ENCODE data around the gene VPS45.
"Not testable (repeated sequence)": the region's sequence is repeated elsewhere in the genome, so short reads cannot be mapped to it uniquely, and the experiment has no call there.

Gene VPS45

DNA sequence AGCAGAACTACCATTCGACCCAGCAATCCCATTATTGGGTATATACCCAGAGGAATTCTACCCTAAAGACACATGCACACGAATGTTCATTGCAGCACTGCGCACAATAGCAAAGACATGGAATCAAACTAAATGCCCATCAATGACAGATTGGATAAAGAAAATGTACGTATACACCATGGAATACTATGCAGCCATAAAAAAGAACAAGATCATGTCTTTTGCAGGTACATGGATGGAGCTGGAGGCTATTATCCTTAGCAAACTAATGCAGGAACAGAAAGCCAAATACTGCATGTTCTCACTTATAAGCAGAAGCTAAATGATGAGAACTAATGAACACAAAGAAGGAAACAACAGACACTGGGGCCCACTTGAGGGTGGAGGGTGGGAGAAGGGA lies 12.1 kb upstream of the VPS45 start:
- H3K4me3 ChIP-seq (ENCODE audit: low read length); H3K9me3 ChIP-seq (ENCODE audit: control insufficient read depth, low read length); H3K27me3 ChIP-seq (ENCODE audit: control insufficient read depth, insufficient read depth, low read length); H3K36me3 ChIP-seq (ENCODE audit: control insufficient read depth, insufficient read depth, low read length); H3K4me1 ChIP-seq (ENCODE audit: control insufficient read depth, insufficient read depth, low read length); H3K9ac ChIP-seq (ENCODE audit: low read length): not testable (repeated sequence)

DNA sequence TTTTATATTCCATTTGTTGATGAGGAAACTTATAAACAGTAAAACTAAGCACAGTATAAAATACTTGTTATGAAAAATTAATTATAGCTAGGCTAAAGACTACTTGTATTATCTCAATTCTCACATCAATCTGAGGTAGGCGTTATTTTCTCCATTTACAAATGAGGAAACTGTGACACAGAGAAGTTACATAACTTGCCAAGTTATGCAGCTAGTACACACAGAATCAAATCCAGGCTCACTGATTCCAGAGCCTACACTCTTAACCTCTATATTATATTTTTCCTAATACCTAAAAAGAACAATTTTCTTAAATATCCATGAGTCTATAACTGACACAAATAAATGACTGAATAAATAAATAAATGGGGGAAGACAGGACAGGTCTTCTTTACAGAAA lies 11.2 kb upstream of the VPS45 start:
- H3K36me3 ChIP-seq (ENCODE audit: control insufficient read depth, insufficient read depth, low read length), result no peaks in the 10 kb centered on the region
- H3K4me1 ChIP-seq (ENCODE audit: control insufficient read depth, insufficient read depth, low read length), result peaks cover 9% of the 10 kb centered on the region

DNA sequence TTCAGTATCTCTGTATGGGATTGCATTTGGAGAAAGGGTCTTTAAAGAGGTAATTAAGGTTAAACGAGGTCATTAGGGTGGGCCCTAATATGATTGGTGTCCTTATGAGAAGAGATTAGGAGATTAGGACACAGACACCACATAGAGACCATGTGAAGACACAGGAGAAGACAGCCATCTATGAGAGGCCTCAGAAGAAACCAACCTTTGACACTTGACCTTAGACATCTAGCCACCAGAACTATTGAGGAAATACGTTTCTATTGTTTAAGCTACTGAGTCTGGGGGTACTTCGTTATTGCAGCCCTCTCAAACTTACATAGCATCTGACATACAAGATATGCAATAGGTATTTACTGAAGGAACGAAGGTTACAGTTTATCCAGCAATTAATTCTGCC lies 7.3 kb upstream of the VPS45 start:
- Histone ChIP-seq H3K4me1 (ENCODE audit: control insufficient read depth, insufficient read depth, low read length) (peaks cover 14% of the 10 kb centered on the region), H3K36me3 (ENCODE audit: control insufficient read depth, insufficient read depth, low read length) (no peaks in the 10 kb centered on the region), H3K27me3 (ENCODE audit: control insufficient read depth, insufficient read depth, low read length) (no peaks in the 10 kb centered on the region), H3K9me3 (ENCODE audit: control insufficient read depth, low read length) (no peaks in the 10 kb centered on the region), H3K4me3 (ENCODE audit: low read length) (no peak overlapping the region), H3K9ac (ENCODE audit: low read length) (no peak overlapping the region)

More for the DNA sequence above, 11.2 kb upstream of the VPS45 start:
- Histone ChIP-seq H3K9ac (ENCODE audit: low read length) (no peak overlapping the region), H3K4me3 (ENCODE audit: low read length) (no peak overlapping the region), H3K27me3 (ENCODE audit: control insufficient read depth, insufficient read depth, low read length) (no peaks in the 10 kb centered on the region), H3K9me3 (ENCODE audit: control insufficient read depth, low read length) (no peaks in the 10 kb centered on the region)

DNA sequence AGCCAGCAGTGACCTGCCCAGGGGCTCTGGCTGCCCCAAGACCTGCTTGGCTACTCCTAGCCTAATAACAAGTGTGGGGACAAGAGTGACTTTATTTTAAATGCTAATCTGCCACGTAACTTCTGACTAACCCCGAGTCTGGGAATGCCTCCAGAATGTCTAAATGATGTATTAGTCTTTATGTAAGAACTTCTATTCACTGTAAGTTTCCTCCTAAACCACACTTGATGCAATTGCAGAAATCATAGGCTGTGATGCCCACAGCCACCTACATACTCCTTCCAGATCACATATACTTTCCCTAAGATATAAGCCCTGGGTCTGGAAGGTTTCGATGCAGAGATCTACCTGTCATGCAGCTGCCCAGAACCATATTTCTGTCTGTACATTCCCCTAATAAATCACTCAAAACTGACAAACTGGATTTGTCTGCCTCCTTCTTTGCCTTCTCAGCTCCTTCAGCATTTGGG lies 5.9 kb upstream of the VPS45 start:
- Histone ChIP-seq H3K36me3 (ENCODE audit: control insufficient read depth, insufficient read depth, low read length) (no peaks in the 10 kb centered on the region), H3K9ac (ENCODE audit: low read length) (no peak overlapping the region), H3K4me1 (ENCODE audit: control insufficient read depth, insufficient read depth, low read length) (peaks cover 19% of the 10 kb centered on the region)

DNA sequence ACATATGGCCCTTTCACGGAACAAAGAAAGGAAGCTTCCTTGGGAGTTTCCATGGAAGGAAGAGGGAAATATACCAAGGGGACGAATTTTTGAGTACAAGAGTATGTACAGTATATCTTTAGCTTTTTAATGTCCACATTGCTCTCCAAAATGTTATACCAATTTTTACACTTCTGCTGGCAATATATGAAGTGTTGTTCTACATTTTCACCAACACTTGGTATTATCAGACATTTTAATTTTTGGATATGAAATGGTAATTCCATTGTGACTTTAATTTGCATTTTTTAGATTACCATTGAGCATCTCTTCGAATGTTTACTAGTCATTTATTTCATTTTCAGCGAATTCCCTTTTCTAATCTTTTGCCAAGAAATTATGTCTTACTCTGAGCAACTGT lies 5.5 kb upstream of the VPS45 start:
- H3K9ac ChIP-seq (ENCODE audit: low read length), result no peak overlapping the region
- H3K4me1 ChIP-seq (ENCODE audit: control insufficient read depth, insufficient read depth, low read length), result peaks cover 19% of the 10 kb centered on the region
- no peaks in the 10 kb centered on the region for H3K27me3 ChIP-seq (ENCODE audit: control insufficient read depth, insufficient read depth, low read length)
- no peaks in the 10 kb centered on the region for H3K9me3 ChIP-seq (ENCODE audit: control insufficient read depth, low read length)
- no peak overlapping the region for H3K4me3 ChIP-seq (ENCODE audit: low read length)
- no peaks in the 10 kb centered on the region for H3K36me3 ChIP-seq (ENCODE audit: control insufficient read depth, insufficient read depth, low read length)

More for the DNA sequence above, 5.9 kb upstream of the VPS45 start:
- no peak overlapping the region for H3K4me3 ChIP-seq (ENCODE audit: low read length)
- no peaks in the 10 kb centered on the region for H3K9me3 ChIP-seq (ENCODE audit: control insufficient read depth, low read length)
- no peaks in the 10 kb centered on the region for H3K27me3 ChIP-seq (ENCODE audit: control insufficient read depth, insufficient read depth, low read length)

DNA sequence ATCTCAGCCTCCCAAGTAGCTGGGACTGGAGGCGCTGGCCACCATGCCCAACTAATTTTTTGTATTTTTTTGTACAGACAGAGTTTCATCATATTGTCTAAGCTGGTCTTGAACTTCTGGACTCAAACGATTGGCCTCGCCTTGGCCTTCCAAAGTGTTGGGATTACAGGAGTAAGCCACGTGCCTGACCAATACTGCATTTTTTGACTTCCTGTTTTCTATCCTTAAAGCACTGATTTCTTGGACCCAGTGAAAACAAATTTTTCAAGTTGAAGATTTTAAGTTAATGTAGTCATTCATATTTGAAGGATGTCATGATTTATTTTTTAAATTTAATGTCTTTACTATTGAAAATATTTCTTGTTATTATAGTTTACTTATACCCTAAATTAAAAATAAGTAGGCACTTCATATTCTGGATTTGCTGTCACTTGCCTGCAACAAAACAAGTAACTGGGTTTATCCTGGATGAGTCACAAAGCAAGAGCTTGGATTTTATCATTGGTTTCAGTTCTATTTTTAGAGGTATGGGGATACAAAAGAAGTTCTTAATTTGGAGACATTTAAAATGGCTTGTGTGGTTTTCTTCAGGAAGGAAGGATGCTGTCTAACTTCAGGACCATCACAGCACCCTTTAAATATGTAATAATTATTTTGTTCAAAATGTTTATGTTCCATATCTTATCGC lies 2.2 kb upstream of the VPS45 start:
- Histone ChIP-seq H3K4me3 (ENCODE audit: low read length) (no peak overlapping the region), H3K9ac (ENCODE audit: low read length) (no peak overlapping the region), H3K4me1 (ENCODE audit: control insufficient read depth, insufficient read depth, low read length) (peaks cover 17% of the 10 kb centered on the region), H3K36me3 (ENCODE audit: control insufficient read depth, insufficient read depth, low read length) (peaks cover 6% of the 10 kb centered on the region), H3K9me3 (ENCODE audit: control insufficient read depth, low read length) (no peaks in the 10 kb centered on the region), H3K27me3 (ENCODE audit: control insufficient read depth, insufficient read depth, low read length) (no peaks in the 10 kb centered on the region)

DNA sequence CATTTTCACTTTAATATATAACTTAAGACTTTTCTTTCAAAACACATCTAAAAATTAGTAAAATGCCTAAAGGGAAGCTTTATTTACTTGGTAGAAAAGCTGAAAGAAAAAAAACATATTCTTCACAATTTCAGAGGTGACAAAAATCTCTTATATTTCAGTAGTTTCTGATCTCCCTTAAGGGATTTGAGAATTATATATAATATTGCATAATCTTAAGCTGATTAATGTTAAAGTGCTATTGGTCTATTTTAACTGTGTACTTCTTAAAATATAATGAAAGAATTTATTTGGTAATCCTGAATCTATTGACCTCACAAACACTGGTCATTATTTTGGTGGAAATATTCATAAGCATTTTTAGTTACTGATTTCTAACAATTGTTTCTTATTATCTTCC lies 1.2 kb upstream of the VPS45 start:
- peak overlapping the region; percentile 83 for H3K4me3 ChIP-seq (ENCODE audit: low read length)
- H3K4me1 ChIP-seq (ENCODE audit: control insufficient read depth, insufficient read depth, low read length), result peaks cover 11% of the 10 kb centered on the region
- no peaks in the 10 kb centered on the region for H3K9me3 ChIP-seq (ENCODE audit: control insufficient read depth, low read length)
- no peaks in the 10 kb centered on the region for H3K27me3 ChIP-seq (ENCODE audit: control insufficient read depth, insufficient read depth, low read length)
- peak overlapping the region; percentile 85 for H3K9ac ChIP-seq (ENCODE audit: low read length)
- peaks cover 6% of the 10 kb centered on the region for H3K36me3 ChIP-seq (ENCODE audit: control insufficient read depth, insufficient read depth, low read length)

DNA sequence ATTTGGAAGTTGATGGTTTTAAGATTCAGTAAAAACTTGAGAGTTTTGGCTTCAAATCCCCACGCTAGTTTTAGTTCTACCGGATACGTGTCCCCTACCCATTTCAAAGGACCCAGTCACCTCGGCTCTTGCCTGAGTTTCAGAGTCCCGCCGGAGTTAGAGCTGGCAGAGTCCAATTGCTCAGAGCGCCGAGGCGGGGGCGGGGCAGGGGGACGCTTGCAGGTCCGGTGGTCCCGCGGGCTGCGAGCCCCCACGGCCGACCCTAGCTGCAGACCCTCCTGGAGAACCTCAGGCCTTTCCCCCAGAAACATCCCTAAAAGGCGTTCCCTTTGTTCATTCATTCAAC lies 765 bp upstream of the VPS45 start:
- Histone ChIP-seq H3K4me3 (ENCODE audit: low read length) (peak overlapping the region; percentile 83), H3K27me3 (ENCODE audit: control insufficient read depth, insufficient read depth, low read length) (no peaks in the 10 kb centered on the region), H3K36me3 (ENCODE audit: control insufficient read depth, insufficient read depth, low read length) (peaks cover 6% of the 10 kb centered on the region), H3K9me3 (ENCODE audit: control insufficient read depth, low read length) (no peaks in the 10 kb centered on the region), H3K9ac (ENCODE audit: low read length) (peak overlapping the region; percentile 85), H3K4me1 (ENCODE audit: control insufficient read depth, insufficient read depth, low read length) (peaks cover 8% of the 10 kb centered on the region)

DNA sequence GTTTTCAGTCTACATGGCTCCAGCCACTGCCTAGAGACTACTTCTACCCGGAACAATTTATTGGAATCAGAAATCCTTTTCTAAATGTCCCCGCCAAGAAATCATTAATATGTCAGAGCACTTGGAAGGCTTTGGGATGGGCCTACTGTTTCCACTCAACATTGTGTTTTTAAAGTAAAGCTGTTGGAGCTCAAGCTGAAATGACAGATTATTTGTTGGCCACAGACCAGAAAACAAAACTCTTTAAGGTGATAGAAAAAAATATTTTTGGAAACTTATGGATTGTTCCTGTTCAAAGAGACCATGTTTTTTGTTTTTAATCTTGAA lies 496 bp downstream of the VPS45 start:
- no peaks in the 10 kb centered on the region for H3K27me3 ChIP-seq (ENCODE audit: control insufficient read depth, insufficient read depth, low read length)
- peak overlapping the region; percentile 85 for H3K9ac ChIP-seq (ENCODE audit: low read length)
- H3K4me3 ChIP-seq (ENCODE audit: low read length), result peak overlapping the region; percentile 83
- peaks cover 6% of the 10 kb centered on the region for H3K36me3 ChIP-seq (ENCODE audit: control insufficient read depth, insufficient read depth, low read length)
- H3K9me3 ChIP-seq (ENCODE audit: control insufficient read depth, low read length), result no peaks in the 10 kb centered on the region
- H3K4me1 ChIP-seq (ENCODE audit: control insufficient read depth, insufficient read depth, low read length), result peaks cover 6% of the 10 kb centered on the region

DNA sequence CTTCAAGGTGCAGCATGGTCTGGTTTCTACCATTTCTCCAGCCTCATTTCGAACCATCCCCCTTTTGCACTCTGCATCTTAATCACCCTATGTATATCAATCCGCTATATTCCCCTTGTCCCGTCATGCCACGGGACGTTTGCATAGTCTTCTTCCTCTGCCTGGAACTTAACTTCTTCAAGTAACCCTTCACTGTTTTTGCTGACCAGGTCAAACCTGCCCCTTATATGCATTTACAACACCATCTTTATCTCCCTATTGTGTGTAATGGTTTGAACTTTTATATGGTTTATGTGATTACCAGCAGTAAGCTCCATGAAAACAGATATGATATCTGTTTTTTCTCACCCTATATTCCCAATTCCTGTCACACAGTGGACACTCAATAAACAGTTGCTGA lies 2.3 kb downstream of the VPS45 start:
- no peak overlapping the region for H3K4me3 ChIP-seq (ENCODE audit: low read length)
- peaks cover 6% of the 10 kb centered on the region for H3K36me3 ChIP-seq (ENCODE audit: control insufficient read depth, insufficient read depth, low read length)
- no peak overlapping the region for H3K9ac ChIP-seq (ENCODE audit: low read length)
- no peaks in the 10 kb centered on the region for H3K27me3 ChIP-seq (ENCODE audit: control insufficient read depth, insufficient read depth, low read length)
- H3K4me1 ChIP-seq (ENCODE audit: control insufficient read depth, insufficient read depth, low read length), result peaks cover 6% of the 10 kb centered on the region
- H3K9me3 ChIP-seq (ENCODE audit: control insufficient read depth, low read length), result no peaks in the 10 kb centered on the region

DNA sequence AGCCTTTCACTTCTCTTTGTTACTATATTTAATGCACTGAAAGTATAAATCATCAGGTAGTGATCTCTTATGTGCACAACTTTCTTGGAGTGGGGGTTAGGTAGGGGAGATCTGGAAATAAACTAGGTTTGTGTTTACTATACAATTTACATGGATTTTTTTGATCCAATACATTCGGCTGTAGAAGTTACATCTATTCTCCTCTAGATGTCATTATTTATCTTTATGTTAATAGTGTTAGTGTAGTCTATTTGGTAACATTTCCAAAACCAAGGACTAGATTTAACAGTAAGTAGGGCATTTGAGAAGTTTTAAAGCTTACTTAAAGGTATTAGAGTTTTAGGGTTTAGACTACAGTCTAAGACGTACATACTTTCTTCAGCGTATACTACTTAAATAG lies 5.4 kb downstream of the VPS45 start:
- H3K4me1 ChIP-seq (ENCODE audit: control insufficient read depth, insufficient read depth, low read length), result no peaks in the 10 kb centered on the region

DNA sequence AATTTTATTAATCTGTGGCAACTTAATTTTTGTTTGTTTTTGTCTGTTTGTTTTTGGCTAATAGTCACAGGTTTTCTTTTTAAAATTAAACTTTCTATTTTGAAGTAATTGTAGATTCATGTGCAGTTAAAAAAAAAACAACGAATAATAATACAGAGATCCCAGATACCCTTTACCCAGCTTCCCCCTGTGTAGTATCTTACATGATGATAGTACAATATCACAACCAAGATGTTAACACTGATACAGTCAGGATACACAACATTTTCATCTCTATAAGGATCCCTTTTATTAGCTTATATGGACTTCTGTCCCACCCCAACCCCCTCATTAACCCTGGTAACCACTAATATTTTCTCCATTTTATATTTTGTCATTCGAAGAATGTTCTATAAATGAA lies 5.9 kb downstream of the VPS45 start:
- H3K4me1 ChIP-seq (ENCODE audit: control insufficient read depth, insufficient read depth, low read length), result no peaks in the 10 kb centered on the region
- peaks cover 6% of the 10 kb centered on the region for H3K36me3 ChIP-seq (ENCODE audit: control insufficient read depth, insufficient read depth, low read length)
- no peak overlapping the region for H3K9ac ChIP-seq (ENCODE audit: low read length)
- no peak overlapping the region for H3K4me3 ChIP-seq (ENCODE audit: low read length)
- no peaks in the 10 kb centered on the region for H3K9me3 ChIP-seq (ENCODE audit: control insufficient read depth, low read length)
- H3K27me3 ChIP-seq (ENCODE audit: control insufficient read depth, insufficient read depth, low read length), result no peaks in the 10 kb centered on the region

More for the DNA sequence above, 5.4 kb downstream of the VPS45 start:
- Histone ChIP-seq H3K4me3 (ENCODE audit: low read length) (no peak overlapping the region), H3K9me3 (ENCODE audit: control insufficient read depth, low read length) (no peaks in the 10 kb centered on the region), H3K27me3 (ENCODE audit: control insufficient read depth, insufficient read depth, low read length) (no peaks in the 10 kb centered on the region), H3K9ac (ENCODE audit: low read length) (no peak overlapping the region), H3K36me3 (ENCODE audit: control insufficient read depth, insufficient read depth, low read length) (peaks cover 6% of the 10 kb centered on the region)

DNA sequence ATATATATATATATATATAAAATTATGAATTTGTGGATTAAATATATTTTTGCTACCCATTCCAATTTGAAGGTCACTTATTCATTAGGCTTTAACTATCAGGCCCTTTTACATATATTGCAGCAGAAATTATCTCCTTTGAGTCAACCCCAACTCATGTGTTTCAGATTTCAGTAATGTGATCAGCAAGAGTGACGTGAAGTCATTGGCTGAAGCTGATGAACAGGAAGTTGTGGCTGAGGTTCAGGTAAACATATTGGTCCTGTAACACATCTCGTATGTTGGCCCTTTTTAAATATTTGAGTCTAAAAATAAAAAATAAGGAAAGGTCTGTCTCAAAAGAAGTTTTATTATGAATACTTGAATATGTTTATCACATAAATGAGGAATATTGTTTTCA lies 8.5 kb downstream of the VPS45 start:
- Histone ChIP-seq H3K9me3 (ENCODE audit: control insufficient read depth, low read length) (no peaks in the 10 kb centered on the region), H3K4me1 (ENCODE audit: control insufficient read depth, insufficient read depth, low read length) (no peaks in the 10 kb centered on the region), H3K4me3 (ENCODE audit: low read length) (no peak overlapping the region), H3K36me3 (ENCODE audit: control insufficient read depth, insufficient read depth, low read length) (no peaks in the 10 kb centered on the region), H3K27me3 (ENCODE audit: control insufficient read depth, insufficient read depth, low read length) (no peaks in the 10 kb centered on the region), H3K9ac (ENCODE audit: low read length) (no peak overlapping the region)

All from mucosa of stomach (tissue), 1 donor.